Measurements from ENCODE around the gene PTPN13.

The PTPN13 gene

DNA sequence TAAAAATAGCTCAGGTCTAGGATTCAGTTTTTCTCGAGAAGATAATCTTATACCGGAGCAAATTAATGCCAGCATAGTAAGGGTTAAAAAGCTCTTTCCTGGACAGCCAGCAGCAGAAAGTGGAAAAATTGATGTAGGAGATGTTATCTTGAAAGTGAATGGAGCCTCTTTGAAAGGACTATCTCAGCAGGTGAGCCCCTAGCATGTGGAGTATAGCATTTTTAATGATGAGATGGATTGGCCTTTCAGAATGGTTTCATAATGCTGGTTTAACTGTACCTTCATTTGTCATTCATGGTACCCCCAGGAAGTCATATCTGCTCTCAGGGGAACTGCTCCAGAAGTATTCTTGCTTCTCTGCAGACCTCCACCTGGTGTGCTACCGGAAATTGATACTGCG lies 175.7 kb downstream of the PTPN13 start:
- DNase-seq (ENCODE audit: low spot score) = no peak

DNA sequence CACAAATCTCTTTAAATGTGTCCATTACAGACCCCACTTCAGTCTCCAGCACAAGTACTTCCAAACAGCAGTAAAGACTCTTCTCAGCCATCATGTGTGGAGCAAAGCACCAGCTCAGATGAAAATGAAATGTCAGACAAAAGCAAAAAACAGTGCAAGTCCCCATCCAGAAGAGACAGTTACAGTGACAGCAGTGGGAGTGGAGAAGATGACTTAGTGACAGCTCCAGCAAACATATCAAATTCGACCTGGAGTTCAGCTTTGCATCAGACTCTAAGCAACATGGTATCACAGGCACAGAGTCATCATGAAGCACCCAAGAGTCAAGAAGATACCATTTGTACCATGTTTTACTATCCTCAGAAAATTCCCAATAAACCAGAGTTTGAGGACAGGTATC lies 177.0 kb downstream of the PTPN13 start:
- DNase-seq (ENCODE audit: low spot score) = no peak
- TF ChIP-seq CTCF (IDR thresholded peaks at IDR 0.05; ENCODE audit: extremely low read depth, missing control alignments) = no peak

More for the DNA sequence above, 175.7 kb downstream of the PTPN13 start:
- no peak for TF ChIP-seq CTCF (IDR thresholded peaks at IDR 0.05; ENCODE audit: extremely low read depth, missing control alignments)

DNA sequence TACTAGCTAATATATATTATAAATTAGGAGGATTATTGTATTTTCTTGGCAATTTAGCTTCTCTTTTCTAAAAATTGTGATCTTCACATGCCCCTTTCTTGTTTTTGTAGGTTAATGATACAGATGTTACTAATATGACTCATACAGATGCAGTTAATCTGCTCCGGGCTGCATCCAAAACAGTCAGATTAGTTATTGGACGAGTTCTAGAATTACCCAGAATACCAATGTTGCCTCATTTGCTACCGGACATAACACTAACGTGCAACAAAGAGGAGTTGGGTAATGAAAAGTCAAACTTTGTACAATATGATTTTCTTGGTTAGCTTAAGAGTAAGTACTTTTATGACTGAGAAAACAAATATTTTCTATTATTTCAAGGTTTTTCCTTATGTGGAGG lies 180.9 kb downstream of the PTPN13 start:
- DNase-seq (ENCODE audit: low spot score) = no peak
- TF ChIP-seq CTCF (IDR thresholded peaks at IDR 0.05; ENCODE audit: extremely low read depth, missing control alignments) = no peak

DNA sequence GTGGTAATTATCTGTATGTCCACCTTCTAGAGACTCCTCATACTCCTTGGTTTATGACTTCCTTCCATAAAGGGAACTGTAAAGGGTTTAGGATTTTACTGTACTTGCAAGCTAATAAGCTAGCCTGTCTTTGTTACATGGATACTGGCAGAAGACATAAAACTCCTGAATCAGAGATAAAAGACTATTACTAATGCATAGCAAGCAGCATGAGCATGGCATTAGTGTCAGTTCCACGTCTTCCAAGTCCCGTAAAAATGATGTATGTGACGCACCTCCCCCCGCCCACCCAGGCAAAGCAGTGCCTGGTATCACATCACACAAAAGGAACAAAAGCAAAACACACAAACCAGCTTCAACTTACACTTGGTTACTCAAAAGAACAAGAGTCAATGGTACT lies 184.1 kb downstream of the PTPN13 start:
- TF ChIP-seq CTCF (IDR thresholded peaks at IDR 0.05; ENCODE audit: extremely low read depth, missing control alignments) = no peak
- no peak for DNase-seq (ENCODE audit: low spot score)

GRCh38 chr4:86788826-86789225 lies 194.7 kb downstream of the PTPN13 start:
- DNase-seq (ENCODE audit: low spot score) = no peak
- no peak for TF ChIP-seq CTCF (IDR thresholded peaks at IDR 0.05; ENCODE audit: extremely low read depth, missing control alignments)

GRCh38 chr4:86791126-86791525 lies 197.0 kb downstream of the PTPN13 start:
- DNase-seq (ENCODE audit: low spot score) = no peak
- TF ChIP-seq CTCF (IDR thresholded peaks at IDR 0.05; ENCODE audit: extremely low read depth, missing control alignments) = no peak

- TF ChIP-seq CTCF (IDR thresholded peaks at IDR 0.05; ENCODE audit: extremely low read depth, missing control alignments) = no peak
- no peak for DNase-seq (ENCODE audit: low spot score)
These were observed 215.7 kb downstream of the PTPN13 start for GRCh38 chr4:86809809-86810208.
